IPS DF 6.9 (cell line): Measurements from ENCODE around the gene NFKBIE.

Source experiments
- DNase-seq: peaks from one replicate; pipeline ENCODE4 v3.0.0-alpha.2; 2013; ENCODE audit warnings: low read depth, low spot score
- H3K27ac ChIP-seq: one replicate; pipeline ENCODE4 v1.5.1; 2013; ENCODE audit warnings: low read length, control low read depth
- H3K27me3 ChIP-seq: 2 replicates; pipeline ENCODE4 v1.6.1; 2013; ENCODE audit warnings: mild to moderate bottlenecking, low read length; ENCODE audit not compliant: control insufficient read depth, insufficient read depth
- H3K36me3 ChIP-seq: 2 replicates; pipeline ENCODE4 v1.6.1; 2013; ENCODE audit warnings: low read length; ENCODE audit not compliant: control insufficient read depth, insufficient read depth
- H3K4me1 ChIP-seq: 2 replicates; pipeline ENCODE4 v1.6.1; 2013; ENCODE audit warnings: low read length; ENCODE audit not compliant: control insufficient read depth, insufficient read depth
- H3K4me3 ChIP-seq: 2 replicates; pipeline ENCODE4 v1.5.1; 2013; ENCODE audit warnings: mild to moderate bottlenecking, low read length
- H3K9me3 ChIP-seq: 2 replicates; pipeline ENCODE4 v1.6.1; 2013; ENCODE audit warnings: low read length, inconsistent platforms; ENCODE audit not compliant: control insufficient read depth, insufficient read depth
- WGBS: extraction: QIAGEN DNeasy Blood & Tissue Kit; methylation state at CpG from one replicate; pipeline ENCODE4 v1.1.7; 2013; ENCODE audit warnings: mixed read lengths, missing lambda C conversion rate; ENCODE audit not compliant: insufficient read length, insufficient coverage; 5-methylcytosine and 5-hydroxymethylcytosine counted together

Gene NFKBIE

GRCh38 chr6:44230034-44230675 is 35.2 kb downstream of the NFKBIE start:
- H3K9me3 ChIP-seq: no peaks in the 10 kb centered on the region
- WGBS: no CpG with 5 or more reads among the region's 10 CpGs
- peaks cover 42% of the 10 kb centered on the region for H3K36me3 ChIP-seq
- H3K4me3 ChIP-seq: no peak overlapping the region
- no peak overlapping the region for H3K27ac ChIP-seq
- no peak for DNase-seq
- peaks cover 12% of the 10 kb centered on the region for H3K4me1 ChIP-seq
- no peaks in the 10 kb centered on the region for H3K27me3 ChIP-seq

- no peaks in the 10 kb centered on the region for H3K27me3 ChIP-seq
- no peak overlapping the region for H3K4me3 ChIP-seq
- H3K4me1 ChIP-seq: peaks cover 10% of the 10 kb centered on the region
- peaks cover 42% of the 10 kb centered on the region for H3K36me3 ChIP-seq
- no peak for DNase-seq
- no peak overlapping the region for H3K27ac ChIP-seq
- no CpG with 5 or more reads among the region's 11 CpGs for WGBS
- H3K9me3 ChIP-seq: no peaks in the 10 kb centered on the region
Observed at GRCh38 chr6:44229376-44230033, 35.8 kb downstream of the NFKBIE start.

- Histone ChIP-seq H3K4me1 (peaks cover 8% of the 10 kb centered on the region), H3K27me3 (no peaks in the 10 kb centered on the region), H3K36me3 (peaks cover 42% of the 10 kb centered on the region), H3K27ac (no peak overlapping the region), H3K4me3 (no peak overlapping the region), H3K9me3 (no peaks in the 10 kb centered on the region)
- no peak for DNase-seq
- no CpG with 5 or more reads among the region's 5 CpGs for whole genome bisulfite sequencing
Observed at GRCh38 chr6:44228836-44229235, 36.5 kb downstream of the NFKBIE start.

GRCh38 chr6:44228433-44228832 is 36.9 kb downstream of the NFKBIE start:
- Histone ChIP-seq H3K9me3 (no peaks in the 10 kb centered on the region), H3K4me1 (peaks cover 8% of the 10 kb centered on the region)

GRCh38 chr6:44228031-44228430 is 37.3 kb downstream of the NFKBIE start:
- peaks cover 8% of the 10 kb centered on the region for H3K4me1 ChIP-seq
- H3K9me3 ChIP-seq: no peaks in the 10 kb centered on the region
- no peaks in the 10 kb centered on the region for H3K27me3 ChIP-seq
- no peak overlapping the region for H3K4me3 ChIP-seq
- peaks cover 36% of the 10 kb centered on the region for H3K36me3 ChIP-seq
- DNase-seq: no peak
- no CpG with 5 or more reads among the region's 6 CpGs for WGBS
- no peak overlapping the region for H3K27ac ChIP-seq

More at GRCh38 chr6:44228433-44228832, 36.9 kb downstream of the NFKBIE start:
- no peak for DNase-seq
- Histone ChIP-seq H3K4me3 (no peak overlapping the region), H3K36me3 (peaks cover 40% of the 10 kb centered on the region), H3K27ac (no peak overlapping the region), H3K27me3 (no peaks in the 10 kb centered on the region)
- WGBS: no CpG with 5 or more reads among the region's 7 CpGs

- DNase-seq: no peak
- no CpG with 5 or more reads among the region's 7 CpGs for WGBS
- H3K4me3 ChIP-seq: no peak overlapping the region
- H3K4me1 ChIP-seq: peaks cover 12% of the 10 kb centered on the region
- H3K27me3 ChIP-seq: no peaks in the 10 kb centered on the region
- peaks cover 31% of the 10 kb centered on the region for H3K36me3 ChIP-seq
- H3K27ac ChIP-seq: no peak overlapping the region
- H3K9me3 ChIP-seq: no peaks in the 10 kb centered on the region
Observed at GRCh38 chr6:44227148-44227793, 38.1 kb downstream of the NFKBIE start.

GRCh38 chr6:44226368-44227147 is 38.8 kb downstream of the NFKBIE start:
- Histone ChIP-seq H3K36me3 (peaks cover 26% of the 10 kb centered on the region), H3K27me3 (no peaks in the 10 kb centered on the region), H3K9me3 (no peaks in the 10 kb centered on the region), H3K4me1 (peaks cover 17% of the 10 kb centered on the region), H3K27ac (no peak overlapping the region), H3K4me3 (no peak overlapping the region)
- no peak for DNase-seq
- WGBS: no CpG with 5 or more reads among the region's 15 CpGs

- DNase-seq: no peak
- peaks cover 17% of the 10 kb centered on the region for H3K4me1 ChIP-seq
- H3K4me3 ChIP-seq: no peak overlapping the region
- no peaks in the 10 kb centered on the region for H3K9me3 ChIP-seq
- peaks cover 20% of the 10 kb centered on the region for H3K36me3 ChIP-seq
- WGBS: no CpG with 5 or more reads among the region's 8 CpGs
- no peaks in the 10 kb centered on the region for H3K27me3 ChIP-seq
- H3K27ac ChIP-seq: no peak overlapping the region
Observed at GRCh38 chr6:44225579-44226325, 39.6 kb downstream of the NFKBIE start.

GRCh38 chr6:44224965-44225305 is 40.4 kb downstream of the NFKBIE start:
- H3K27ac ChIP-seq: no peak overlapping the region
- no CpG with 5 or more reads among the region's 4 CpGs for WGBS
- H3K36me3 ChIP-seq: peaks cover 13% of the 10 kb centered on the region
- H3K27me3 ChIP-seq: no peaks in the 10 kb centered on the region
- H3K9me3 ChIP-seq: no peaks in the 10 kb centered on the region
- no peak for DNase-seq
- no peak overlapping the region for H3K4me3 ChIP-seq
- H3K4me1 ChIP-seq: peaks cover 17% of the 10 kb centered on the region
